ENCODE results near the gene LRRC75A. TPM values are rescaled to one million over a fixed set of nuclear protein-coding genes. Genes with fewer than 3 reads are reported as not detected.

LRRC75A gene
- total RNA-seq, 1 donor from 2014 or later = 3.7 TPM

DNA sequence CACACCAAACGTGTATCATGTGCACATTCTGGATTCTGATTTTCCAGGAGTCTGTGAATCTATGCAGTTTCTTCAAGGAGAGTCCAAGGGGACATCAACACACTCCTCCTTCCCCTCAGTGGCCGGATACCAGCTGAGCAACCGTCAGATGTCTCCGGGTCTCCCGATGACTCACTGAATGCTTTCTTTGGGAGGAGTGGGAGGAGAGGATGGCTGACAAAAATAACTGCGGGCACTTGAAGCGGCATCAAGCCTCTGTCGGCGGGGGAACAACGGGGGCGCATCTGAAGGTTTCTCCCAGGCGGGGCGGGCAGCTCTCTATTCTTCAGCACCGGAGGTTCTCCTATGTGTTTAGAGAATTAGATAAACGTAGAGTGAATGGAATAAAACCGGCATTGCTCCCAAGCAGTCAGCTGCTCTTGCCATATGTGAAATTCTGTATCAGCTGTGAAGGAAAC is 24.6 kb upstream of the LRRC75A start:
- H3K9ac ChIP-seq (ENCODE audit: low read depth in 1 of 3, low read length in 3 of 3) = peak overlapping the region in 1 of 3 donors; percentile 16
- peak overlapping the region in 2 of 3 donors; percentile 29 for H3K4me3 ChIP-seq (ENCODE audit: low read length in 3 of 3)
- no peak overlapping the region for H3K27ac ChIP-seq (ENCODE audit: low read depth, low read length)

DNA sequence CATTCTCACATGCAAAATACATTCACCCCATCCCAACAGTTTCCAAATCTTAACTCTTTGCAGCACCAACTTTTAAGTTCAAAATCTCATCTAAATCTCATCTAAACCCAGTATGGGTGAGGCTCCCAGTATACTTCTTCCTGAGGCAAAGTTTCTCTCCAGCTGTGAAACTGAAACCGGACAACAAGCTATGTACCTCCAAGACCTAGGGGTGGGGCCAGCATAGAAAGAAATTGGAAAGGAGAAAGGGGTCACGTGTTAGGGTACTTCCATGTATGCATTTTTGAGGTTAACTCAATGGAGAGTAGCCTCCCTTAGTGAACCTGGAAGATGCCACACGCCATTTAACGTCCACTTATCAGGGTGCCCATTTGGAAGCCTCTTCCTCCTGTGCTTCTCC is 23.9 kb upstream of the LRRC75A start:
- Histone ChIP-seq H3K9ac (ENCODE audit: low read depth in 1 of 3, low read length in 3 of 3) (peak overlapping the region in 1 of 3 donors; percentile 21), H3K27ac (ENCODE audit: low read depth, low read length) (no peak overlapping the region), H3K4me1 (ENCODE audit: control insufficient read depth in 3 of 3, insufficient read depth in 3 of 3, low read length in 3 of 3) (peaks cover 4 to 7% (median 4%) of the 10 kb centered on the region in 3 donors), H3K27me3 (ENCODE audit: control insufficient read depth in 3 of 3, insufficient read depth in 3 of 3, low read length in 3 of 3) (peaks cover 3 to 12% (median 9%) of the 10 kb centered on the region in 3 donors), H3K9me3 (ENCODE audit: control insufficient read depth in 3 of 3, low read length in 3 of 3) (no peaks in the 10 kb centered on the region), H3K36me3 (ENCODE audit: control insufficient read depth in 3 of 3, insufficient read depth in 3 of 3, low read length in 3 of 3) (no peaks in the 10 kb centered on the region), H3K4me3 (ENCODE audit: low read length in 3 of 3) (no peak overlapping the region)

More for the DNA sequence above, 24.6 kb upstream of the LRRC75A start:
- Histone ChIP-seq H3K27me3 (ENCODE audit: control insufficient read depth in 3 of 3, insufficient read depth in 3 of 3, low read length in 3 of 3) (peaks cover 3 to 12% (median 9%) of the 10 kb centered on the region in 3 donors), H3K36me3 (ENCODE audit: control insufficient read depth in 3 of 3, insufficient read depth in 3 of 3, low read length in 3 of 3) (no peaks in the 10 kb centered on the region), H3K4me1 (ENCODE audit: control insufficient read depth in 3 of 3, insufficient read depth in 3 of 3, low read length in 3 of 3) (peaks cover 4 to 10% (median 6%) of the 10 kb centered on the region in 3 donors), H3K9me3 (ENCODE audit: control insufficient read depth in 3 of 3, low read length in 3 of 3) (no peaks in the 10 kb centered on the region)

DNA sequence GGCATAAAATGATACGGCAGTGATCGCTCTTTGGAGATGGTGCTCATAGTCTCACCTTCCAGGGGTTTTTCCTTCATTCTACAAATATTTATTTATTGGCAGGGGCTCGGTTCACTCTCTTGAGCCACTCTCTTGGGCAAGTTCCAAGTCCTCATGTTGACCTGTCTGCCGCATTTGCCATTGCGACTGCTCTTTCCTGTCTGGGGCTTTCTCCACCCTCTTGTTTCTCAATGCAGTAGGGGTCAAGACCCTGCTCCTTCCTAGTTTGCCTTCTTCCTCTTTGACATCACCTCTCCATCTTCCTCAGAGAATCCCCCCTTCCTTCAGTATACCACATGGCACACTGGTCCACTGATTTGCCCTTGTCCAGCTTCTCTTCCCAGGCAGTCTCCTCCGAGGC is 21.9 kb upstream of the LRRC75A start:
- H3K4me3 ChIP-seq (ENCODE audit: low read length in 3 of 3) = no peak overlapping the region
- no peaks in the 10 kb centered on the region for H3K9me3 ChIP-seq (ENCODE audit: control insufficient read depth in 3 of 3, low read length in 3 of 3)
- no peak overlapping the region for H3K9ac ChIP-seq (ENCODE audit: low read depth in 1 of 3, low read length in 3 of 3)
- no peak overlapping the region for H3K27ac ChIP-seq (ENCODE audit: low read depth, low read length)
- H3K36me3 ChIP-seq (ENCODE audit: control insufficient read depth in 3 of 3, insufficient read depth in 3 of 3, low read length in 3 of 3) = no peaks in the 10 kb centered on the region
- peaks cover 3 to 9% (median 7%) of the 10 kb centered on the region in 3 donors for H3K27me3 ChIP-seq (ENCODE audit: control insufficient read depth in 3 of 3, insufficient read depth in 3 of 3, low read length in 3 of 3)
- H3K4me1 ChIP-seq (ENCODE audit: control insufficient read depth in 3 of 3, insufficient read depth in 3 of 3, low read length in 3 of 3) = peaks cover 4 to 6% (median 4%) of the 10 kb centered on the region in 3 donors

DNA sequence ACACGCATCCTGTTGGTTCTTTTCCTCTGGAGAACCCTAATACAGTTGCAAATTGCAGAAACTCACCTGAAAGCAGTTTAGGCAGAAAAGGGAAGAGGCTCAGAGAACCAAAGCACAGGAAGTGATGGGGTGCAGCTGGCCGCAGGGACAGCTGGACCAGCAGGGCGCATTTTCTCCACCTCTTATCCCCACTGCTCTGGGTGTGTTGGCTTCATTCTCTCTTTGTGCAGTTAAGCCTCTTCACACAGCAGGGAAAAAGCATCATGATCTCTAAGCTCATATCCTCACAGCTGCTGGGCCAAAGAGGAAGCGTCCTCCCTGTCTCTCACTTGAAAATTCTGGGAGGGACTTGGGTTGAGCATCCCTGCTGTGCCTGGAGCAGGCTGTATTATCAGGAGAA is 20.0 kb upstream of the LRRC75A start:
- Histone ChIP-seq H3K9me3 (ENCODE audit: control insufficient read depth in 3 of 3, low read length in 3 of 3) (no peaks in the 10 kb centered on the region), H3K27ac (ENCODE audit: low read depth, low read length) (no peak overlapping the region), H3K4me1 (ENCODE audit: control insufficient read depth in 3 of 3, insufficient read depth in 3 of 3, low read length in 3 of 3) (peaks cover 2 to 6% (median 4%) of the 10 kb centered on the region in 3 donors), H3K9ac (ENCODE audit: low read depth in 1 of 3, low read length in 3 of 3) (no peak overlapping the region), H3K4me3 (ENCODE audit: low read length in 3 of 3) (no peak overlapping the region), H3K27me3 (ENCODE audit: control insufficient read depth in 3 of 3, insufficient read depth in 3 of 3, low read length in 3 of 3) (peaks cover under 1 to 9% (median 3%) of the 10 kb centered on the region in 3 donors), H3K36me3 (ENCODE audit: control insufficient read depth in 3 of 3, insufficient read depth in 3 of 3, low read length in 3 of 3) (no peaks in the 10 kb centered on the region)

DNA sequence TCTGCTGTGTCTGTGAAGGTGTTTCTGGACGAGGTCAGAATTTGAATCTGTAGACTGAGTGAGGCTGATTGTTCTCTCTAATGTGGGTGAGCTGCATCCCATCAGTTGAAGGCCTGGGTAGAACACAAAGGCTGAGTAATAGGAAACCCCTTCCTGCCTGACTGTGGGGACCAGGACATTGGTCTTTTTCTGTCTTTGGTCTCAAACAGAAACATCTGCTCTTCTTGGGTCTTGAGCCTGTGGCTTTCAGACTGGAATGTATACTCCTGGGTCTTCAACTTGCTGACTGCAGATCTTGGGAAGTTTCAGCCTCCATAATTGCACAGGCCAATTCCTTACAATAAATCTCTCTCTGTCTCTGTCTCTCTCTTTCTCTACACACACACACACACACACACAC is 19.6 kb upstream of the LRRC75A start:
- Histone ChIP-seq H3K9me3 (ENCODE audit: control insufficient read depth in 3 of 3, low read length in 3 of 3) (no peaks in the 10 kb centered on the region), H3K27ac (ENCODE audit: low read depth, low read length) (no peak overlapping the region), H3K27me3 (ENCODE audit: control insufficient read depth in 3 of 3, insufficient read depth in 3 of 3, low read length in 3 of 3) (peaks cover 0 to 9% (median 3%) of the 10 kb centered on the region in 3 donors), H3K4me3 (ENCODE audit: low read length in 3 of 3) (no peak overlapping the region), H3K36me3 (ENCODE audit: control insufficient read depth in 3 of 3, insufficient read depth in 3 of 3, low read length in 3 of 3) (no peaks in the 10 kb centered on the region), H3K9ac (ENCODE audit: low read depth in 1 of 3, low read length in 3 of 3) (no peak overlapping the region), H3K4me1 (ENCODE audit: control insufficient read depth in 3 of 3, insufficient read depth in 3 of 3, low read length in 3 of 3) (peaks cover 0 to 5% (median 1%) of the 10 kb centered on the region in 3 donors)

DNA sequence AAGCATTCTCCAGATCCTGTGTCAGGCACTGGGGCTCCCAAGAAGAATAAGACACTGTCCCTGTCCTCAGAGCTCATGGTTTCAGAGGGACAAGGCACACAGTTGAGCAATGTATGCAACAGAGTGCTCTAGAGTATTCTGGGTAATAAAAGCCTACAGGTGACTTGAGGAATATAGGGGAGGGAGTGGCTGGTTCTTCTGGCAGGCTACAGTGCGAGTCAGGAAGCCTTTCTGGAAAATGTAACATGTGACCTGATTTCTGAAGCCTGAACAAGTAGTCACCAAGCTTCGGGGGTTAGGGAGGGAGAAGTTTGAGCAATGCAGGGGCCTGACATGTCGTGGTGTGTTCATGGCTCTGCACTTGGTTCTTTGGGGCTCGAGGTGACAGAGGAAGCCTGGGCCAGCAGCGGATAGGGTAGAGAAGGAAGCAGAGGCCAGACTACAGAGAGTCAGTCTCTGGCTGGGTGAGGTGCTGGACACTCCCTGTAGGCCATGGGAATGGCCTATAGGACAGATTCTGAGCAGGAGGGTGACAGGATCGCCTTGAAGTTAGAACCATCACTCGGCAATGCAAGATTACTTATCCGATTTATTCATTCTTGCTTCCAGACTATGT is 16.0 kb upstream of the LRRC75A start:
- H3K4me3 ChIP-seq (ENCODE audit: low read length in 3 of 3) = no peak overlapping the region
- H3K9ac ChIP-seq (ENCODE audit: low read depth in 1 of 3, low read length in 3 of 3) = no peak overlapping the region
- H3K9me3 ChIP-seq (ENCODE audit: control insufficient read depth in 3 of 3, low read length in 3 of 3) = no peaks in the 10 kb centered on the region
- H3K27ac ChIP-seq (ENCODE audit: low read depth, low read length) = no peak overlapping the region
- H3K27me3 ChIP-seq (ENCODE audit: control insufficient read depth in 3 of 3, insufficient read depth in 3 of 3, low read length in 3 of 3) = no peaks in the 10 kb centered on the region
- H3K36me3 ChIP-seq (ENCODE audit: control insufficient read depth in 3 of 3, insufficient read depth in 3 of 3, low read length in 3 of 3) = no peaks in the 10 kb centered on the region
- H3K4me1 ChIP-seq (ENCODE audit: control insufficient read depth in 3 of 3, insufficient read depth in 3 of 3, low read length in 3 of 3) = no peaks in the 10 kb centered on the region

DNA sequence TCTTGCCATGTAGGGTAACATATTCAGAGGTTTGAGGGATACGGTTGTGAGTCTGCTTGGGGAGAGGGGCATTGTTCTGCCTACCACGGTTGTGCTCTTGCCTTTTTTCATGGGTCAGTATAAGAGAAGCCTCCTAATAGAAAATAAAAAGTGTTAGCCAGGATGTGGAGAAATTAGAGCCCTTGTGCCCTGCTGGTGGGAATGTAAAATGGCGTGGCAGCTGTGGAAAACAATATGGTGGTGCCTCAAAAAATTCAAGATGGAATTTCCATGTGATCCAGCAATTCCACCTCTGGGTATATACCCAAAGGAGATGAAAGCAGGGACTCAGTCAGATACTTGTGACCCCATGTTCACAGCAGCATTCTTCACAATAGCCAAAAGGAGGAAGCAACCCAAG is 14.2 kb upstream of the LRRC75A start:
- Histone ChIP-seq H3K36me3 (ENCODE audit: control insufficient read depth in 3 of 3, insufficient read depth in 3 of 3, low read length in 3 of 3) (no peaks in the 10 kb centered on the region), H3K4me1 (ENCODE audit: control insufficient read depth in 3 of 3, insufficient read depth in 3 of 3, low read length in 3 of 3) (no peaks in the 10 kb centered on the region), H3K9me3 (ENCODE audit: control insufficient read depth in 3 of 3, low read length in 3 of 3) (no peaks in the 10 kb centered on the region), H3K27me3 (ENCODE audit: control insufficient read depth in 3 of 3, insufficient read depth in 3 of 3, low read length in 3 of 3) (no peaks in the 10 kb centered on the region), H3K4me3 (ENCODE audit: low read length in 3 of 3) (no peak overlapping the region), H3K9ac (ENCODE audit: low read depth in 1 of 3, low read length in 3 of 3) (no peak overlapping the region), H3K27ac (ENCODE audit: low read depth, low read length) (no peak overlapping the region)

DNA sequence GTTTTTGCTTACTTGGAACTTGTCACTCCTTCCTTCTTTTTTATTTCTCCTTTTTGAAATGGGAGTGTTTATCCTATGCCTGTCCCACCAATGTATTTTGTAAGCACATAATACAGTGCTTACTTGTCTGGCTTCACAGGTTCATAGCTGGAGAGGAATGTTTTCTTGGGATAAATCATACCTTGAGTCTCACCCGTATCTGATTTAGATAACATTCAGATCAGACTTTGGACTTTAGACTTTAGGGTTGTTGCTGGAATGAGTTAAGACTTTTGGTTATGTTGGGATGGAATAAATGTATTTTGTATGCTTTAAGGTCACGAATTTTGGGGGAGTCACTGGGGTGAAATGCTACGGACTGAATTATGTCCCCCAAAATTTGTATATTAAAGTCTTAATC is 13.0 kb upstream of the LRRC75A start:
- H3K27ac ChIP-seq (ENCODE audit: low read depth, low read length) = no peak overlapping the region
- H3K9ac ChIP-seq (ENCODE audit: low read depth in 1 of 3, low read length in 3 of 3) = no peak overlapping the region
- H3K4me3 ChIP-seq (ENCODE audit: low read length in 3 of 3) = no peak overlapping the region
- H3K27me3 ChIP-seq (ENCODE audit: control insufficient read depth in 3 of 3, insufficient read depth in 3 of 3, low read length in 3 of 3) = no peaks in the 10 kb centered on the region
- H3K4me1 ChIP-seq (ENCODE audit: control insufficient read depth in 3 of 3, insufficient read depth in 3 of 3, low read length in 3 of 3) = no peaks in the 10 kb centered on the region
- no peaks in the 10 kb centered on the region for H3K36me3 ChIP-seq (ENCODE audit: control insufficient read depth in 3 of 3, insufficient read depth in 3 of 3, low read length in 3 of 3)
- H3K9me3 ChIP-seq (ENCODE audit: control insufficient read depth in 3 of 3, low read length in 3 of 3) = no peaks in the 10 kb centered on the region

DNA sequence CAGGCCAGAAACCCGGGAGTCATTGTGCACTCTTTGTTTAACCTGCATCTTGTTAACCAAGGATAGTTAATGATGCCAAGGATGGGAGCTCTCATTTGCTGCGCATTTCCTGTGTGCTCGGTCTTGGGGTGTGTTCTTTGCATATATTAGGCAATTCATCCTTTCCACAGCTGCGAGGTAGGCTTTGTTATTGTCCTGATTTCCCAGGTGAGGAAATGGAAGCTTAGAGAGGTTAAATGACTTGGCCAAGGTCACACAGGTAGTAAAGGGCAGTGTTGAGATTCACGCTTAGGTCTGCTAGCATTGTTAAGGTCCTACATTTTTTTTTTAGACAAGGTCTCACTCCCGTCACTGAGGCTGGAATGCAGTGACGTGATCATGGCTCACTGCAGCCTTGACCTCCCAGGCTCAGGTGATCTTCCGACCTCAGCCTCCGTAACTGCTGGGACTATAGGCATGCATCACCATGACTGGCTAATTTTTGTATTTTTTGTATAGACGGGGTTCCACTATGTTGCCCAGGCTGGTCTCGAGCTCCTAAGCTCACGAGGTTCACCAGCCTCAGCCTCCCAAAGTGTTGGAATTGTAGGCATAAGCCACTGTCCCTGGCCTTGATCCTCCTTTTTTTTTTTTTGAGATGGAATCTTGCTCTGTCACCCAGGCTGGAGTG is 5.0 kb upstream of the LRRC75A start:
- no peak overlapping the region for H3K4me3 ChIP-seq (ENCODE audit: low read length in 3 of 3)
- no peak overlapping the region for H3K27ac ChIP-seq (ENCODE audit: low read depth, low read length)
- H3K4me1 ChIP-seq (ENCODE audit: control insufficient read depth in 3 of 3, insufficient read depth in 3 of 3, low read length in 3 of 3) = peaks cover 0 to 4% (median 2%) of the 10 kb centered on the region in 3 donors
- H3K9me3 ChIP-seq (ENCODE audit: control insufficient read depth in 3 of 3, low read length in 3 of 3) = no peaks in the 10 kb centered on the region
- H3K9ac ChIP-seq (ENCODE audit: low read depth in 1 of 3, low read length in 3 of 3) = no peak overlapping the region
- no peaks in the 10 kb centered on the region for H3K36me3 ChIP-seq (ENCODE audit: control insufficient read depth in 3 of 3, insufficient read depth in 3 of 3, low read length in 3 of 3)
- H3K27me3 ChIP-seq (ENCODE audit: control insufficient read depth in 3 of 3, insufficient read depth in 3 of 3, low read length in 3 of 3) = peaks cover 3 to 9% (median 6%) of the 10 kb centered on the region in 3 donors

Data from skeletal muscle tissue (tissue), 4 donors.